ENCODE measurements around the gene USP6. TPM values are rescaled to one million over a fixed set of nuclear protein-coding genes. Genes with fewer than 3 reads are reported as not detected.

Gene USP6
- total RNA-seq, 1 donor = not detected

GRCh38 chr17:5181509-5182305, 65.9 kb downstream of the USP6 start:
- Histone ChIP-seq H3K79me2 (ENCODE audit: insufficient read depth, low read length) (no peaks in the 10 kb centered on the region), H3K27me3 (ENCODE audit: insufficient read depth, low read length) (no peaks in the 10 kb centered on the region), H2AFZ (ENCODE audit: low read length) (no peak overlapping the region), H3K9me3 (ENCODE audit: low read depth, low read length) (peaks cover 58% of the 10 kb centered on the region), H3K4me3 (ENCODE audit: insufficient read depth, low read length) (no peak overlapping the region), H4K20me1 (ENCODE audit: insufficient read depth, low read length) (no peaks in the 10 kb centered on the region), H3K36me3 (ENCODE audit: insufficient read depth, low read length) (peaks cover 17% of the 10 kb centered on the region), H3K4me2 (ENCODE audit: insufficient read depth, low read length) (no peak overlapping the region), H3K27ac (ENCODE audit: low read depth, low read length) (no peak overlapping the region), H3K4me1 (ENCODE audit: insufficient read depth, low read length) (no peaks in the 10 kb centered on the region)
- TF ChIP-seq CTCF (IDR thresholded peaks at IDR 0.05; ENCODE audit: extremely low read depth, low read depth, low read length) = no peak
- DNase-seq (ENCODE audit: insufficient read length, low spot score, missing footprints) = no peak

- no peak overlapping the region for H3K4me2 ChIP-seq (ENCODE audit: insufficient read depth, low read length)
- no peaks in the 10 kb centered on the region for H4K20me1 ChIP-seq (ENCODE audit: insufficient read depth, low read length)
- H3K27me3 ChIP-seq (ENCODE audit: insufficient read depth, low read length) = no peaks in the 10 kb centered on the region
- no peak overlapping the region for H3K4me3 ChIP-seq (ENCODE audit: insufficient read depth, low read length)
- no peak overlapping the region for H2AFZ ChIP-seq (ENCODE audit: low read length)
- H3K79me2 ChIP-seq (ENCODE audit: insufficient read depth, low read length) = no peaks in the 10 kb centered on the region
- DNase-seq (ENCODE audit: insufficient read length, low spot score, missing footprints) = no peak
- H3K9me3 ChIP-seq (ENCODE audit: low read depth, low read length) = peaks cover 63% of the 10 kb centered on the region
- no peak for TF ChIP-seq CTCF (IDR thresholded peaks at IDR 0.05; ENCODE audit: extremely low read depth, low read depth, low read length)
- H3K27ac ChIP-seq (ENCODE audit: low read depth, low read length) = no peak overlapping the region
- H3K36me3 ChIP-seq (ENCODE audit: insufficient read depth, low read length) = peaks cover 23% of the 10 kb centered on the region
- no peaks in the 10 kb centered on the region for H3K4me1 ChIP-seq (ENCODE audit: insufficient read depth, low read length)
Observed at GRCh38 chr17:5182597-5183409, 67.0 kb downstream of the USP6 start.

GRCh38 chr17:5183410-5183793, 67.6 kb downstream of the USP6 start:
- Histone ChIP-seq H3K9me3 (ENCODE audit: low read depth, low read length) (peaks cover 63% of the 10 kb centered on the region), H4K20me1 (ENCODE audit: insufficient read depth, low read length) (no peaks in the 10 kb centered on the region), H3K27me3 (ENCODE audit: insufficient read depth, low read length) (no peaks in the 10 kb centered on the region), H3K79me2 (ENCODE audit: insufficient read depth, low read length) (no peaks in the 10 kb centered on the region), H3K4me3 (ENCODE audit: insufficient read depth, low read length) (no peak overlapping the region), H3K4me2 (ENCODE audit: insufficient read depth, low read length) (no peak overlapping the region), H2AFZ (ENCODE audit: low read length) (no peak overlapping the region), H3K27ac (ENCODE audit: low read depth, low read length) (no peak overlapping the region), H3K4me1 (ENCODE audit: insufficient read depth, low read length) (no peaks in the 10 kb centered on the region), H3K36me3 (ENCODE audit: insufficient read depth, low read length) (peaks cover 24% of the 10 kb centered on the region)
- DNase-seq (ENCODE audit: insufficient read length, low spot score, missing footprints) = no peak
- TF ChIP-seq CTCF (IDR thresholded peaks at IDR 0.05; ENCODE audit: extremely low read depth, low read depth, low read length) = no peak

GRCh38 chr17:5184288-5184687, 68.5 kb downstream of the USP6 start:
- Histone ChIP-seq H3K27ac (ENCODE audit: low read depth, low read length) (no peak overlapping the region), H2AFZ (ENCODE audit: low read length) (no peak overlapping the region), H3K4me1 (ENCODE audit: insufficient read depth, low read length) (no peaks in the 10 kb centered on the region), H3K27me3 (ENCODE audit: insufficient read depth, low read length) (no peaks in the 10 kb centered on the region), H4K20me1 (ENCODE audit: insufficient read depth, low read length) (no peaks in the 10 kb centered on the region), H3K9me3 (ENCODE audit: low read depth, low read length) (peaks cover 58% of the 10 kb centered on the region), H3K79me2 (ENCODE audit: insufficient read depth, low read length) (peaks cover 2% of the 10 kb centered on the region), H3K4me3 (ENCODE audit: insufficient read depth, low read length) (no peak overlapping the region), H3K4me2 (ENCODE audit: insufficient read depth, low read length) (no peak overlapping the region), H3K36me3 (ENCODE audit: insufficient read depth, low read length) (peaks cover 24% of the 10 kb centered on the region)
- TF ChIP-seq CTCF (IDR thresholded peaks at IDR 0.05; ENCODE audit: extremely low read depth, low read depth, low read length) = no peak
- no peak for DNase-seq (ENCODE audit: insufficient read length, low spot score, missing footprints)
